ENCODE results near the gene DMAC2L.
A peak's percentile ranks its signal among the peaks of the same experiment; 100 is the strongest.

The DMAC2L gene

GRCh38 chr14:50321009-50321660 lies 9.0 kb downstream of the DMAC2L start:
- peak; percentile 31 to 35 for DNase-seq (ENCODE audit: low read depth in 2 of 2, low spot score in 1 of 2)

GRCh38 chr14:50331596-50331995 lies 19.5 kb downstream of the DMAC2L start:
- DNase-seq (ENCODE audit: low read depth in 2 of 2, low spot score in 1 of 2) = no peak

GRCh38 chr14:50333014-50333509 lies 20.9 kb downstream of the DMAC2L start:
- no peak for DNase-seq (ENCODE audit: low read depth in 2 of 2, low spot score in 1 of 2)

GRCh38 chr14:50334211-50334610 lies 22.1 kb downstream of the DMAC2L start:
- DNase-seq (ENCODE audit: low read depth in 2 of 2, low spot score in 1 of 2) = no peak

GRCh38 chr14:50335389-50335788 lies 23.3 kb downstream of the DMAC2L start:
- DNase-seq (ENCODE audit: low read depth in 2 of 2, low spot score in 1 of 2) = no peak

- DNase-seq (ENCODE audit: low read depth in 2 of 2, low spot score in 1 of 2) = no peak
Observed at GRCh38 chr14:50335989-50336824, 24.1 kb downstream of the DMAC2L start.

- DNase-seq (ENCODE audit: low read depth in 2 of 2, low spot score in 1 of 2) = no peak
Observed at GRCh38 chr14:50338587-50338986, 26.5 kb downstream of the DMAC2L start.

GRCh38 chr14:50339178-50339804 lies 27.2 kb downstream of the DMAC2L start:
- no peak for DNase-seq (ENCODE audit: low read depth in 2 of 2, low spot score in 1 of 2)

- no peak for DNase-seq (ENCODE audit: low read depth in 2 of 2, low spot score in 1 of 2)
Observed at GRCh38 chr14:50340045-50340444, 27.9 kb downstream of the DMAC2L start.

- DNase-seq (ENCODE audit: low read depth in 2 of 2, low spot score in 1 of 2) = no peak
Observed at GRCh38 chr14:50340963-50341362, 28.8 kb downstream of the DMAC2L start.

- DNase-seq (ENCODE audit: low read depth in 2 of 2, low spot score in 1 of 2) = no peak
Observed at GRCh38 chr14:50342221-50343078, 30.3 kb downstream of the DMAC2L start.

GRCh38 chr14:50343434-50343833 lies 31.3 kb downstream of the DMAC2L start:
- no peak for DNase-seq (ENCODE audit: low read depth in 2 of 2, low spot score in 1 of 2)

GRCh38 chr14:50344116-50344775 lies 32.1 kb downstream of the DMAC2L start:
- no peak for DNase-seq (ENCODE audit: low read depth in 2 of 2, low spot score in 1 of 2)

GRCh38 chr14:50344876-50345563 lies 32.9 kb downstream of the DMAC2L start:
- no peak for DNase-seq (ENCODE audit: low read depth in 2 of 2, low spot score in 1 of 2)

GRCh38 chr14:50345846-50346422 lies 33.8 kb downstream of the DMAC2L start:
- no peak for DNase-seq (ENCODE audit: low read depth in 2 of 2, low spot score in 1 of 2)

- DNase-seq (ENCODE audit: low read depth in 2 of 2, low spot score in 1 of 2) = no peak
Observed at GRCh38 chr14:50347521-50347920, 35.4 kb downstream of the DMAC2L start.

- DNase-seq (ENCODE audit: low read depth in 2 of 2, low spot score in 1 of 2) = no peak
Observed at GRCh38 chr14:50348933-50349332, 36.8 kb downstream of the DMAC2L start.

- DNase-seq (ENCODE audit: low read depth in 2 of 2, low spot score in 1 of 2) = no peak
Observed at GRCh38 chr14:50350975-50351374, 38.9 kb downstream of the DMAC2L start.

GRCh38 chr14:50352584-50352983 lies 40.5 kb downstream of the DMAC2L start:
- DNase-seq (ENCODE audit: low read depth in 2 of 2, low spot score in 1 of 2) = no peak

- DNase-seq (ENCODE audit: low read depth in 2 of 2, low spot score in 1 of 2) = no peak
Observed at GRCh38 chr14:50353126-50353525, 41.0 kb downstream of the DMAC2L start.

Measured in stimulated activated CD8-positive, alpha-beta memory T cell treated with anti-CD3 and anti-CD28 coated beads, Interleukin-4, amount 100 ng/mL, for 4 hours (primary cell).